Activated CD4-positive, alpha-beta T cell treated with anti-CD3 and anti-CD28 coated beads for 36 hours (primary cell): Measurements from ENCODE around the gene KHDRBS2. TPM values are rescaled to one million over a fixed set of nuclear protein-coding genes. Genes with fewer than 3 reads are reported as not detected.
A peak's percentile ranks its signal among the peaks of the same experiment; 100 is the strongest.

Source experiments
- ATAC-seq: fragments of 200-7000 bp; cut with Tn5 transposase; one replicate; pipeline ENCODE4 v1.10.0; 2021; ENCODE audit warnings: mild to moderate bottlenecking, moderate library complexity
- CTCF ChIA-PET: fragments of 350-600 bp; sonication (Branson Sonifier 250); formaldehyde crosslinking; loops from one replicate; lab custom pipeline; 2021; ENCODE audit warnings: antibody characterized with exemption; lab: Charles Lee
- POLR2A ChIA-PET: fragments of 350-600 bp; sonication (Branson Sonifier 250); formaldehyde crosslinking; loops from one replicate; lab custom pipeline; 2021; ENCODE audit warnings: antibody characterized with exemption, inconsistent platforms; lab: Charles Lee
- DNase-seq: peaks from one replicate; pipeline ENCODE4 v3.0.0-alpha.2; 2020
- H3K27ac Mint-ChIP-seq: one replicate; pipeline ENCODE4 v1.8.0; 2021; ENCODE audit warnings: mixed read lengths
- H3K27me3 Mint-ChIP-seq: one replicate; pipeline ENCODE4 v1.8.0; 2021; ENCODE audit warnings: mixed read lengths
- H3K36me3 Mint-ChIP-seq: one replicate; pipeline ENCODE4 v1.8.0; 2021; ENCODE audit warnings: low read depth, mixed read lengths
- H3K4me1 Mint-ChIP-seq: one replicate; pipeline ENCODE4 v1.8.0; 2021; ENCODE audit warnings: mixed read lengths
- H3K4me3 Mint-ChIP-seq: one replicate; pipeline ENCODE4 v1.8.0; 2021; ENCODE audit warnings: mild to moderate bottlenecking, moderate library complexity, mixed read lengths
- H3K9me3 Mint-ChIP-seq: one replicate; pipeline ENCODE4 v1.8.0; 2021; ENCODE audit warnings: low read depth, mixed read lengths
- intact Hi-C, 2 experiments: fragments of 100-400 bp; cut with DNase I in 1 of 2; cut with micrococcal nuclease in 1 of 2; formaldehyde crosslinking; loops; one replicate each; pipeline versions ENCODE4 v1.14.2 to v1.15.1; 2022 to 2024; cut with DNase I, micrococcal nuclease
- total RNA-seq, 2 experiments: library from RNA; stranded (reverse); gene quantifications; one replicate each; pipeline ENCODE4 v1.2.3, GENCODE V29; 2021

KHDRBS2 gene
- total RNA-seq, 2 experiments from 2014 or later = not detected

DNA sequence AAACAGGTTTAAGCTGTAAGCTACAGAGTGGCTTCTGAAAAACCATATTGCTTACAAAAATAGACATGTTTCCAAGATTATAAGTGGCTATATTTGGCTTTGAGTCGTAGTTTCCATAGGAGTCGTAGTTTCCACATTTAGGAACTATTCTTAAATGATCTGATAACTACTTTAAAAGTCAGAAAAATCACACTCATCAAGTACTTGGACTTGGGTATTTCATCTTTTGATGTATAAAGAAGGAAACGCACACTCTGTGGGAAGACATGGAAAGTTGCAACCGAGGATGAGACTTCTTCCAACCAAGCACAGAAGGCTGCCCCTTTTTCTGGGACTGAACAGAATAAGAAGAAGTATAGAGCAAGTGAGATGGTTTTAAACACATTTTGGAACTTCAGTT, 118.3 kb downstream of the KHDRBS2 start:
- ATAC-seq (no peak), DNase-seq (no peak)
- no peaks in the 10 kb centered on the region for H3K4me1 Mint-ChIP-seq
- no peaks in the 10 kb centered on the region for H3K36me3 Mint-ChIP-seq
- no peak overlapping the region for H3K27ac Mint-ChIP-seq
- no peaks in the 10 kb centered on the region for H3K27me3 Mint-ChIP-seq
- peaks cover 11% of the 10 kb centered on the region for H3K9me3 Mint-ChIP-seq
- POLR2A ChIA-PET = no interaction called here
- intact Hi-C loops = no loop called here
- no peak overlapping the region for H3K4me3 Mint-ChIP-seq
- CTCF ChIA-PET = no interaction called here

DNA sequence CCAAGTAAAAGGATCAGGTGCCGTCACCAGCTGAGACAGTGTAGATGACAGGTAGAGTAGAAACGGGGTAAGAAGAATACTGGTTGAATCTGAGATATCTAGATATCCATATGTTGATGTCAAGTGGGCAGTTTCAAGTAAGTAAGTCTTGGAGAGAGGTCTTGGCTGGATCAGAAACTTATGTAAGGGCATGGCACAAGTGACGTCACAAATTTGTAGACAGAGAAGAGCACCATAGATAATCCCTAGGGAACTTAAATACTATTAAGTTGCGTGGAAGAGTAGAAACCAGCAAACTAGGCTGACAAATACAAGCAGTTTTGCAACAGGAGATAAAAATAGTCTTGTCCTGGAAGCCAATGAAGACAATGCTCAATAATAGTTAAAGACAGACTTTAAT, 123.2 kb downstream of the KHDRBS2 start:
- intact Hi-C loops = no loop called here
- ChIA-PET POLR2A (no interaction called here), CTCF (no interaction called here)
- peaks cover 21% of the 10 kb centered on the region for H3K9me3 Mint-ChIP-seq
- no peaks in the 10 kb centered on the region for H3K27me3 Mint-ChIP-seq
- no peaks in the 10 kb centered on the region for H3K4me1 Mint-ChIP-seq
- H3K27ac Mint-ChIP-seq = no peak overlapping the region
- no peaks in the 10 kb centered on the region for H3K36me3 Mint-ChIP-seq
- DNase-seq (no peak), ATAC-seq (no peak)
- H3K4me3 Mint-ChIP-seq = no peak overlapping the region

DNA sequence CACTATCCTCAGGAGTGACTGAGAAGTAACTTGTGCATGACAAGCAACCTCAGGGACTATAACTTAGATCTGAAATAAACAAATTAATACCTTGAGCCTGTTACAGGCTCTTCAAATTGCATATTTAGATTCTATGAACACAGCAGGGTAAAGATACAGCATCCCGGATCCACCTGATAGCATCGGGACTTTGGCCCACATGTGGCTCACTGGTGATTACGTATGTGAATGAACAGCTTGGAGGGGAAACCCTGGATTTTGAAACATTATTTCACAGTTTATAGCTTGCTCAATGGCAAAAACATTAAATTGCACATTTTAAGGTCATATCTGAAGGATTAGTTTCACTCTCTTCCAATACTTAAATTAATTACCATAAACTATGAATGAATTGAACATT, 133.2 kb downstream of the KHDRBS2 start:
- no peaks in the 10 kb centered on the region for H3K27me3 Mint-ChIP-seq
- intact Hi-C loops = no loop called here
- no peak overlapping the region for H3K4me3 Mint-ChIP-seq
- ATAC-seq (no peak), DNase-seq (no peak)
- H3K9me3 Mint-ChIP-seq = peaks cover 5% of the 10 kb centered on the region
- POLR2A ChIA-PET = no interaction called here
- no peak overlapping the region for H3K27ac Mint-ChIP-seq
- H3K36me3 Mint-ChIP-seq = no peaks in the 10 kb centered on the region
- no peaks in the 10 kb centered on the region for H3K4me1 Mint-ChIP-seq
- CTCF ChIA-PET = no interaction called here

DNA sequence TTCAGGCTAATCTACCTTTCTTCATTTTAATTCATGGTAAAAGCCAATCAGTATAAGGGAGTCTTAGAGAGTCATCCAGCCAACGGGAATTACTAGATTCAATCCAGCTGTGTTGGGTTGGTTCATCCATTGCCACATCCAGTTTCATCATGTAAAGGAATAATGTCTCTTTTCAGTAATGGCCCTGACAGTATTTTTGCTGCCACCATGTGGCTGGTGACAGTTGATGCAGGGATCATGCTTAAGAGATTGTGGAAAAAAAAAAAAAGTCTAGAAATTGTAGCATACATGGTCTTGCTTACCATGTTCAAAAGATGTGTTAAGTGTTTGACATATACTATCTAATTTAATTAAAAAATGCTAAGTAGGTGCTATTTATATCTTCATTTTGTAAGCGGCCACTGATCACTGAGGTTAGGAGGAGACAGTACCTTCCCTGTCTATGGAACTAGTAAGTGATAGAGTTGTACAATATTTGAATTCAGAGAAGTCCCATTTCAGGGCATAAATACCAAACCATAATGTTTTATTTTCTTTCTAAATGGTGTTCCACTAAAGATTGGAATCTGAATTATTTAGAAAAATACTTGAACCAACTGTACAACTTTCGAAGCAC, 135.9 kb downstream of the KHDRBS2 start:
- Mint-ChIP-seq H3K4me3 (no peak overlapping the region), H3K9me3 (peaks cover 9% of the 10 kb centered on the region), H3K4me1 (no peaks in the 10 kb centered on the region), H3K27me3 (no peaks in the 10 kb centered on the region), H3K36me3 (no peaks in the 10 kb centered on the region), H3K27ac (no peak overlapping the region)
- DNase-seq (peak; percentile 21), ATAC-seq (no peak)
- intact Hi-C loops = loop anchor here in 1 of 2 experiments (1.0 kb wide), 1 partner anchor 341 kb away; no protein-coding TSS in a partner anchor
- ChIA-PET CTCF (interaction anchor here (1.1 kb wide), 1 partner anchor 7 kb away, joined by 3 read pairs; no protein-coding TSS in a partner anchor), POLR2A (no interaction called here)

DNA sequence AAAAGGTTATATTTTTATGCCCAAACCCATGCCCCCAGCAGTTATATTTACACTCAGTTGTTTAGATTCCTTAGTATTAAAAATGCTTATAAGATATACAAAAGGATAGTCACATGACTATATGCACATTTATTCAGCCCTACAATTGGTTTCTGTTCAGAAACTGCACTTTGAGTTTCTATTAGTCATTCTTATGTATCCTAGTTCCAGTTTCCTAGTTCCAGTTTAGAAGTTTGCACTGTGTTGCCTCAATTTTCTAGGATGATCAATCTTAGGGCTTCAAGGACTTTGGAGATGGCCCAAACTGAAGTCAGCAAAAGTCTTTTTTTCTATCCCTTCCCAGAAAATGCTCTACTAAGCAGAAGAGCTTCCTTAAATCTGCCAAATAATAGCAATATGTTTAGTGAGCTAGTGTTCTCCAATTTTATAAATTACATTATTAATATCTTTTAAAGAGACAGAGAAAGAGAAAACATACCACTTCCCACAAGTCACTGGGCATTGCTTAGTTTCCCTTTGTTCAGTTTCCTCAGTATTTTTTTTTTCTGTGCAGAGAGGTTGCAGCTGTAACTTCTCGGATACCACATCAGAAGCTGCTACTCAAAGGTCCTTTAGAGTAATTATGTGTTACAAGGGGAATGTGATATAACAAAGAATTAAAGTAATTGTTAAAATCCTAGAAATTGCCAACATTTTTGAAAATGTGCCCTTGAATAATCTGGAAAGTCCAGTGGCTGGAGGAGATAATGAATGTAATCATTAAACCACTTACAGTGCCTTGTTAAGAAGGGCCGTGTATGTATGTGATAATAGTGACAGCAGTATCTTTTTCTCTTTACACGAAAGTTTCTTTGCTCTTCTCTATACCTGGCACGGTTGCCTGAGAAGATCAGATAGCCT, 138.8 kb downstream of the KHDRBS2 start:
- Mint-ChIP-seq H3K9me3 (peaks cover 9% of the 10 kb centered on the region), H3K4me1 (no peaks in the 10 kb centered on the region), H3K4me3 (no peak overlapping the region), H3K27ac (no peak overlapping the region), H3K36me3 (no peaks in the 10 kb centered on the region), H3K27me3 (no peaks in the 10 kb centered on the region)
- ChIA-PET POLR2A (no interaction called here), CTCF (interaction anchor here (1.2 kb wide), 1 partner anchor 12 kb away, joined by 3 read pairs; no protein-coding TSS in a partner anchor)
- intact Hi-C loops = no loop called here
- DNase-seq (no peak), ATAC-seq (no peak)

DNA sequence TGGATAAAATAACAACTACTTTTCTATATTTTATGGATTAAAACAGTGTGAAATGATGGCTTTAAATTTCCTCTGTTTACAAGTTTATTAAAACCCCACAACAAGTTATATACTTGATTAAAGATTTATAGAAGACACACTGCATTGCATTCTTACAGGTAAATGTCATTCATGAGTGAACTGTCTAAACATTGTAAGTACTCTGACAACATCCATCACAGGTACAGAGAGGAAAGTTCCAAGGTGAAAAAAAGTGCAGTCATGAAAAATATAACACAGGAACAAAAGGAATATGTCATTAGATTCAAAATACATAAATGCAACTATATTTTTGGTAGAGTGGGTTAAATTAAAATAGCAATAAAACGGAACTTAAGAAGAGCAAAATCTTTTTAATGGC, 156.9 kb downstream of the KHDRBS2 start:
- no peak for DNase-seq
- Mint-ChIP-seq H3K36me3 (no peaks in the 10 kb centered on the region), H3K27me3 (no peaks in the 10 kb centered on the region), H3K9me3 (peaks cover 11% of the 10 kb centered on the region), H3K4me1 (no peaks in the 10 kb centered on the region), H3K4me3 (no peak overlapping the region), H3K27ac (no peak overlapping the region)
- no peak for ATAC-seq
- intact Hi-C loops = loop anchor here in 1 of 2 experiments (5.0 kb wide), 1 partner anchor 1432 kb away; no protein-coding TSS in a partner anchor
- ChIA-PET CTCF (no interaction called here), POLR2A (no interaction called here)

DNA sequence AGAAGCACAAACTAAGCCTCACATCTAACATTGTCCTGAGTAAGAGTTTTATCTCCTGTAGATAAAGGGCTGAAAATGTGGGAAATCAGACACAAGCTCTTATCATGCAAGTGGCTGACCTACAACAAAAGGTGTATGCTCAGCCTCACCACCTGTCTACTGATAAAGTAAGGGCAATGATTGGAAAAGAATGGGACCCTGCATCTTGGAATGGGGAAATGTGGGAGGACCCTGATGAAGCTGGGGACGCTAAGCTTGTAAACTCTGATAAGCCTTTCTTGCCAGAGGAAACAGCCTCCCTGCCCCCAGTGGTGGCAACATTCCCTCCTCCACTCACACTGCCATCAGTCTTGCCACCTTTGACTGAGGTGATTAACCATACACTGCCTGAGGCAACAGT, 166.6 kb downstream of the KHDRBS2 start:
- POLR2A ChIA-PET = no interaction called here
- no peaks in the 10 kb centered on the region for H3K4me1 Mint-ChIP-seq
- H3K27me3 Mint-ChIP-seq = no peaks in the 10 kb centered on the region
- no peak overlapping the region for H3K27ac Mint-ChIP-seq
- H3K36me3 Mint-ChIP-seq = no peaks in the 10 kb centered on the region
- DNase-seq (no peak), ATAC-seq (no peak)
- H3K4me3 Mint-ChIP-seq = no peak overlapping the region
- peaks cover 25% of the 10 kb centered on the region for H3K9me3 Mint-ChIP-seq
- CTCF ChIA-PET = interaction anchor here (0.6 kb wide), 1 partner anchor 614 kb away, joined by 4 read pairs; no protein-coding TSS in a partner anchor
- intact Hi-C loops = no loop called here

DNA sequence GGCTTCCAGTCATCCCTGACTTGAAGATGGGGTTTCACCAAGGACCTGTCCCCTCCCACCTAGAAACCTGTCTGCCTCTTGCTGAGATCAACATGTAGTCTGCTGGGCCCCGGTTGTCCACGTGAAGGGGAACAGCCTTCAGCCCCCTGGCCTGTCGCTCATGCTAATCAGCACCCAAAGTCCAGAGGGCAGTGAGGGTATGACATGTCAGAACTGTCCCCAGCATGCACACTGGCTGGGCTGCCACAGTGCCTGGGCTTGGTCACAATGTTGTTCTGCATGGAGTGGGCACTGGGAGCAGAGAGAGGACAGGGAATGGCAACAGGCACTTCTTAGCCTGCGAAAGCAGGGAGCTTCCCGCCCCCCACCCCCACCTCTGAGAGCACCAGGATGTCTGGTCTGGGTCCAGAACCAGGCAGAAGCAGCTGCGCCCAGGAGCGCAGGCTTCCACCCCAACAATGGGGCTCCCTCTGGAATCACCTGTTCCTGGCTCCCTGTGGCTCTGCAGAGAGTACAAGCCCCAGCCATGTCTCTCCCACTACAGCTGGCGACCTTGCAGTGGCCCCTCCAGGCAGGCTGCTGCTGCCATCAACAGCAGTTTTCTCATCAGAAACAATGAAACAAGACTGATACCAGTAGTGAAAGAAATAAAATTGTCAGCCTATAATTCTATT, 182.7 kb downstream of the KHDRBS2 start:
- Mint-ChIP-seq H3K36me3 (no peaks in the 10 kb centered on the region), H3K27ac (no peak overlapping the region), H3K27me3 (no peaks in the 10 kb centered on the region), H3K4me1 (no peaks in the 10 kb centered on the region), H3K4me3 (no peak overlapping the region), H3K9me3 (peaks cover 10% of the 10 kb centered on the region)
- DNase-seq (no peak), ATAC-seq (no peak)
- CTCF ChIA-PET = no interaction called here
- POLR2A ChIA-PET = no interaction called here
- intact Hi-C loops = no loop called here

DNA sequence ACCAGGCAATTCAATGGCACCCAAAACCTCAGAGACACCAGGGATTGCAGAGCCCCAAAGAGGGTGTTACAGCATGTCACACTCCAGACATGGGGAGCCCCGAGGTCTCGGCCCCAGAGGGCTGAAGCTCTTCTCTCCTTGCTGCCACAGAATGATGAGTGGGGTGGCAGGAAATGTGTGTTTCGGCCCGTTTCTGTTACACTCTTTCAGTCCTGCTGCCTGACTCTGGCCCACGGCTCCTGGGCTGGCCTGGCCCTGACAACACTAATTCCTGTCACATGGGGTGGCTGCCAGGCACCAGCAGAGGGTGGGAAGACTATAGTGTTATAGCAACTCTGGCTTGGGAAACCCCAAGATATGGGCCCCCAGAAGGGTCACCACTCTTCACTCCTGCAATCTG, 183.6 kb downstream of the KHDRBS2 start:
- H3K4me3 Mint-ChIP-seq = no peak overlapping the region
- ChIA-PET CTCF (no interaction called here), POLR2A (no interaction called here)
- no peak for DNase-seq
- H3K4me1 Mint-ChIP-seq = no peaks in the 10 kb centered on the region
- intact Hi-C loops = no loop called here
- no peaks in the 10 kb centered on the region for H3K36me3 Mint-ChIP-seq
- ATAC-seq = no peak
- H3K27me3 Mint-ChIP-seq = no peaks in the 10 kb centered on the region
- peaks cover 15% of the 10 kb centered on the region for H3K9me3 Mint-ChIP-seq
- H3K27ac Mint-ChIP-seq = no peak overlapping the region

DNA sequence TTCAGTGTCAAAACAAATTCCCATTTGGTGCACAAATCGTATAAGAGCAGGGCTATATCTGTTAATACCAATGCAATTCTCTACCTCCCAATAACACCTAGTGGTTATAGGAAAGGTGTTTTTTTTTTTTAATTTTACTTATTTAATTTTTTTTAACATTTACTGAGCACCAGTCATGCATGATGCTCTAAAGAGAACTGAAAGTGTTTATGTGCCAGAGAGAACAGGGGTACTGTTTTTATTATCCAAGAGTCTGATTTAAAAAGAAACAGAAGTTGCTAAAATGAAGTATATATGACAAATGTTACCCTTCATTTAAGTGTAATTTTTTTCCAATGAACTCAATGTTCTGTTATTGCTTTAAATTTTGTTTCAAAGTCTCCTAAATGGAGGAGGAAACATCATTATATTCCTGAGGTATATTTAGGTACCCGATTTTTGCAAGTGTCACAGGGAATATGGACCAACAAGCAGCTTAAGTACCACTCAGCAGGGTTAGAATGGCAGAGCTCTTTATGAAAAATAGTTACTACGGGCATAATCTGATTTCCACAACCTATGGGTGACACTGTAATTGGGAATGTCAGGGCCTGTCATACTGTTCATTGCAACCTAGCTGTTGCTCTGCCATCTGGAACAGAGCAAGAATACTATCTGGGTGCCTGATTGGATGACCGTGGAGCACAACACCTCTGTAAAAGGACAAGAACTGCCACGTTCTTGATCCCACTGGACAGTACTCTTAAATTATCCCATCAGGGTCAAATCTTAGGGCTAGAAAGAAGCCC, 195.4 kb downstream of the KHDRBS2 start:
- POLR2A ChIA-PET = no interaction called here

DNA sequence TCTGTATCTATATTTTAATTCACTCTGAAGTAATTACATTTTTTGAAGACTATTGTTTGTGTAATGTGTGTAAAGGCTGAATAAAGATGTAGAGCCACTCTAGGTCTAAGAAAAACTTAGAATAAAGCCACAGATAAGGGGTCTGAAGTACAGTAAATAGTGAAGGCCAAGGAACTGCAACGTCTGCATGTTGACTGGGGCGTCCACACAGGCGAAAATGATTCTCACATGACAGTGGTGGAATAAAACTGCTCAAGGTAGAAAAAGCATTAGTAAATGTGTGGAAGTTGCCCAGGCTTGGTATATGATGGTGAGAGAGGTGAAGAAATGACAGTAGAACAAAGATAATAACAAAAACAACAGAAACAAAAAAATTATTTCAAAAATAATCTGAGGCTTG, 196.2 kb downstream of the KHDRBS2 start:
- intact Hi-C loops = no loop called here
- Mint-ChIP-seq H3K27ac (no peak overlapping the region), H3K9me3 (peaks cover 12% of the 10 kb centered on the region), H3K27me3 (no peaks in the 10 kb centered on the region), H3K4me3 (no peak overlapping the region), H3K4me1 (no peaks in the 10 kb centered on the region), H3K36me3 (no peaks in the 10 kb centered on the region)
- CTCF ChIA-PET = no interaction called here
- no peak for ATAC-seq
- POLR2A ChIA-PET = no interaction called here
- DNase-seq = no peak

More for the DNA sequence above, 195.4 kb downstream of the KHDRBS2 start:
- no peaks in the 10 kb centered on the region for H3K4me1 Mint-ChIP-seq
- H3K4me3 Mint-ChIP-seq = no peak overlapping the region
- CTCF ChIA-PET = no interaction called here
- no peak overlapping the region for H3K27ac Mint-ChIP-seq
- no peak for ATAC-seq
- peaks cover 10% of the 10 kb centered on the region for H3K9me3 Mint-ChIP-seq
- no peaks in the 10 kb centered on the region for H3K36me3 Mint-ChIP-seq
- intact Hi-C loops = no loop called here
- DNase-seq = no peak
- no peaks in the 10 kb centered on the region for H3K27me3 Mint-ChIP-seq
